K562 (cell line): ENCODE data around the gene PDZRN3. TPM values are rescaled to one million over a fixed set of nuclear protein-coding genes. Genes with fewer than 3 reads are reported as not detected.

Experiments used
- ATAC-seq: fragments of 200-7000 bp; cut with Tn5 transposase; 3 replicates; pipeline ENCODE4 v1.9.1; 2020; ENCODE audit warnings: moderate library complexity
- BruUV-seq: library from RNA; stranded (reverse); fragments of 400-500 nt; replicated peaks from 2 replicates; lab custom pipeline; 2021; lab: Mats Ljungman, UMichigan
- CTCF ChIA-PET: fragments of 300-600 bp; formaldehyde crosslinking; extraction: SDS; loops from one replicate; lab custom pipeline; 2021; ENCODE audit warnings: low intra/inter-chr PET ratio; lab: Yijun Ruan, JAX
- POLR2A ChIA-PET: fragments of 300-600, 350-650 bp; sonication (Branson Sonifier 250); formaldehyde crosslinking; extraction: SDS; loops from one replicate; lab custom pipeline; 2021; ENCODE audit warnings: antibody characterized with exemption, inconsistent platforms; lab: Yijun Ruan, JAX
- DNase-seq, 4 experiments: peaks; one replicate each; pipeline versions ENCODE4 v3.0.0 to v3.0.0-alpha.2; 2011 to 2018; ENCODE audit warnings: low spot score in 3 of 4, mixed read lengths in 3 of 4; ENCODE audit errors: extremely low read depth in 1 of 4
- FAIRE-seq: peaks from 2 replicates; lab custom pipeline; 2011; peaks lifted over from hg19 to GRCh38; lab: Jason Lieb, UNC
- H2AFZ ChIP-seq: 2 replicates; pipeline ENCODE4 v1.6.0; 2011; ENCODE audit warnings: low read depth, low read length, control low read depth, inconsistent platforms
- H3K27ac ChIP-seq: fragments of 200-600 bp; 3 replicates; pipeline ENCODE4 v1.8.0; 2011; ENCODE audit warnings: low read depth, mild to moderate bottlenecking, control low read depth, inconsistent platforms, low read length, moderate library complexity, mixed read lengths; ENCODE audit errors: extremely low read depth
- H3K27me3 ChIP-seq, 2 experiments: fragments of 300-600 bp in 1 of 2; 2 replicates in 1 of 2; 3 replicates in 1 of 2; pipeline versions ENCODE4 v1.6.0 to v1.8.0; 2011; ENCODE audit warnings: inconsistent platforms in 2 of 2, low read length in 2 of 2, mild to moderate bottlenecking in 1 of 2, mixed read lengths in 1 of 2, moderate library complexity in 1 of 2; ENCODE audit not compliant: control insufficient read depth in 2 of 2, insufficient read depth in 2 of 2
- H3K36me3 ChIP-seq: fragments of 300-600 bp; 3 replicates; pipeline ENCODE4 v1.8.0; 2011; ENCODE audit warnings: mild to moderate bottlenecking, low read length, inconsistent platforms; ENCODE audit not compliant: control insufficient read depth, insufficient read depth
- H3K4me1 ChIP-seq, 2 experiments: fragments of 200-600 bp in 1 of 2; replicated peaks in 1 of 2; 2 replicates in 1 of 2; 3 replicates in 1 of 2; pipeline versions ENCODE4 v1.5.1 to v1.8.0; 2011; ENCODE audit warnings: inconsistent platforms in 2 of 2, low read length in 2 of 2, mild to moderate bottlenecking in 1 of 2, mixed read lengths in 1 of 2, moderate library complexity in 1 of 2; ENCODE audit not compliant: control insufficient read depth in 2 of 2, insufficient read depth in 2 of 2
- H3K4me2 ChIP-seq: 2 replicates; pipeline ENCODE4 v1.6.1; 2011; ENCODE audit warnings: low read length, control low read depth, inconsistent platforms, mixed read lengths; ENCODE audit not compliant: insufficient read depth
- H3K4me3 ChIP-seq: fragments of 200-600 bp; sonication (generic), shearing (Covaris generic); 2 replicates; pipeline ENCODE4 v1.5.1; 2016; ENCODE audit warnings: control low read depth, inconsistent platforms
- H3K79me2 ChIP-seq: fragments of 200-600 bp; 3 replicates; pipeline ENCODE4 v1.8.0; 2011; ENCODE audit warnings: low read length, inconsistent platforms; ENCODE audit not compliant: control insufficient read depth, insufficient read depth
- H3K9ac ChIP-seq, 2 experiments: 2 replicates each; pipeline versions ENCODE4 v1.6.0 to v1.6.1; 2011; ENCODE audit warnings: low read depth in 2 of 2, low read length in 2 of 2, control low read depth in 1 of 2, inconsistent platforms in 1 of 2, mild to moderate bottlenecking in 1 of 2, mixed read lengths in 1 of 2; ENCODE audit not compliant: insufficient read depth in 1 of 2
- H3K9me1 ChIP-seq: one replicate; pipeline ENCODE4 v1.6.0; 2011; ENCODE audit warnings: inconsistent platforms, mild to moderate bottlenecking, low read length, moderate library complexity; ENCODE audit not compliant: control insufficient read depth, insufficient read depth
- H3K9me3 ChIP-seq: replicated peaks from 2 replicates; pipeline ENCODE4 v1.5.1; 2011; ENCODE audit warnings: low read depth, low read length, inconsistent platforms; ENCODE audit not compliant: control insufficient read depth, insufficient read depth
- H4K20me1 ChIP-seq: replicated peaks from 2 replicates; pipeline ENCODE4 v1.6.1; 2011; ENCODE audit warnings: low read length, inconsistent platforms, mixed read lengths; ENCODE audit not compliant: control insufficient read depth, insufficient read depth
- ADNP ChIP-seq: fragments of 200-800 bp; sonication (Bioruptor generic); IDR thresholded peaks from 2 replicates; pipeline ENCODE4 v1.6.1; 2016; ENCODE audit warnings: missing genetic modification characterization, missing compliant biosample characterization
- ATF7 ChIP-seq: fragments of 450-650 bp; IDR thresholded peaks from 2 replicates; pipeline ENCODE4 v1.7.1; 2014; ENCODE audit warnings: mild to moderate bottlenecking, moderate library complexity
- DPF2 ChIP-seq: fragments of 450-650 bp; IDR thresholded peaks from 2 replicates; pipeline ENCODE4 v1.6.1; 2016
- ETV6 ChIP-seq, 3 experiments: fragments of 150-350 bp in 1 of 3; sonication (generic) in 1 of 3; formaldehyde crosslinking in 1 of 3; IDR thresholded peaks; 2 replicates each; pipeline versions ENCODE4 v1.6.1 to v1.8.0; 2014 to 2022; ENCODE audit warnings: borderline replicate concordance in 2 of 3, low read depth in 2 of 3, antibody characterized with exemption in 1 of 3, low read length in 1 of 3, mild to moderate bottlenecking in 1 of 3, missing genetic modification reagents in 1 of 3
- GATAD2A ChIP-seq: fragments of 450-650 bp; IDR thresholded peaks from 2 replicates; pipeline ENCODE4 v1.6.1; 2017
- HDAC6 ChIP-seq: IDR thresholded peaks from 2 replicates; pipeline ENCODE4 v1.6.1; 2012; ENCODE audit warnings: low read depth, mild to moderate bottlenecking, control low read depth, inconsistent platforms, low read length, moderate library complexity
- HDGF ChIP-seq: fragments of 450-650 bp; IDR thresholded peaks from 2 replicates; pipeline ENCODE4 v1.6.1; 2016
- RAD21 ChIP-seq, 2 experiments: fragments of 250-450 bp in 1 of 2; fragments of 450-650 bp in 1 of 2; sonication (Bioruptor Pico) in 1 of 2; formaldehyde crosslinking in 1 of 2; IDR thresholded peaks in 1 of 2; conservative IDR thresholded peaks in 1 of 2; 2 replicates each; pipeline versions ENCODE4 v1.4.0 to v1.8.0; 2020 to 2022; ENCODE audit warnings: mild to moderate bottlenecking in 2 of 2, moderate library complexity in 1 of 2
- THRAP3 ChIP-seq: fragments of 450-650 bp; IDR thresholded peaks from 2 replicates; pipeline ENCODE4 v1.6.1; 2016; ENCODE audit warnings: mild to moderate bottlenecking, inconsistent platforms, borderline replicate concordance
- TRIM24 ChIP-seq, 2 experiments: fragments of 450-650 bp; IDR thresholded peaks; 2 replicates each; pipeline ENCODE4 v1.6.1; 2016
- ZBTB43 ChIP-seq: sonication (generic); formaldehyde crosslinking; IDR thresholded peaks from 2 replicates; pipeline ENCODE4 v1.8.0; 2023; ENCODE audit warnings: mild to moderate bottlenecking, missing genetic modification reagents
- ZNF57 ChIP-seq: fragments of 450-650 bp; formaldehyde crosslinking; IDR thresholded peaks from 2 replicates; pipeline ENCODE4 v1.4.0; 2020; ENCODE audit warnings: mild to moderate bottlenecking, moderate library complexity
- WGBS: fragments of 100-300 bp; shearing (Covaris generic); methylation state at CpG from one replicate; pipeline ENCODE4 v1.1.6; 2016; ENCODE audit warnings: low coverage, mixed read lengths; ENCODE audit not compliant: insufficient coverage; ENCODE audit errors: missing lambda C conversion rate; 5-methylcytosine and 5-hydroxymethylcytosine counted together
- in situ Hi-C: fragments of 300-500 bp; cut with MboI; formaldehyde crosslinking; loops from 4 replicates; pipeline ENCODE4 v1.15.0; 2018; ENCODE audit warnings: inconsistent platforms, mixed read lengths
- intact Hi-C: fragments of 100-400 bp; cut with micrococcal nuclease; formaldehyde crosslinking; loops from 2 replicates; pipeline ENCODE4 v1.14.2; 2022
- polyA plus RNA-seq, 8 experiments: library from polyadenylated mRNA; depleted of rRNA in 4 of 8; stranded (reverse) in 5 of 8; unstranded in 3 of 8; fragments of >200 nt; fragmentation: Nextera tagmentation in 2 of 8; fragmentation: Illumina TruSeq in 1 of 8; extraction: Ambion mirVana in 2 of 8; extraction: Trizol in 1 of 8; gene quantifications; 2 replicates each; pipeline versions ENCODE4 v1.2.1 to v1.2.3, GENCODE V29; 2011 to 2014; ENCODE audit warnings: inconsistent platforms in 1 of 8, missing spikeins in 1 of 8
- total RNA-seq, 7 experiments: library from RNA; depleted of rRNA in 6 of 7; stranded (reverse); fragments of >200 nt in 6 of 7; fragmentation: Illumina TruSeq in 2 of 7; extraction: Trizol in 2 of 7; gene quantifications; 2 replicates each; pipeline versions ENCODE4 v1.2.1 to v1.2.3, GENCODE V29; 2011 to 2021; ENCODE audit warnings: low replicate concordance in 1 of 7
- TF ChIP-seq, protein P1 (sequence below): sonication (generic); formaldehyde crosslinking; IDR thresholded peaks from 2 replicates; pipeline ENCODE4 v1.8.0; 2023; ENCODE audit warnings: missing genetic modification reagents, mild to moderate bottlenecking, borderline replicate concordance
- TF ChIP-seq, protein P2 (sequence below): sonication (generic); formaldehyde crosslinking; IDR thresholded peaks from 2 replicates; pipeline ENCODE4 v1.8.1; 2022; ENCODE audit warnings: missing genetic modification reagents

The PDZRN3 gene
- total and polyA plus RNA-seq, 9 of the 15 experiments (the other 6 are each of a cell fraction or from before 2014, with no cell fraction given): 0.16 TPM; not detected in 8

- Histone ChIP-seq H3K9me3 (no peaks in the 10 kb centered on the region), H3K4me1 (no peaks in the 10 kb centered on the region), H3K36me3 (no peaks in the 10 kb centered on the region), H4K20me1 (no peaks in the 10 kb centered on the region), H3K27ac (no peak overlapping the region), H3K4me2 (no peak overlapping the region), H3K79me2 (no peaks in the 10 kb centered on the region), H3K9me1 (no peaks in the 10 kb centered on the region), H3K27me3 (peaks cover 0 to 4% of the 10 kb centered on the region in 2 experiments; a peak in 1 of 5 replicates), H3K9ac (no peak overlapping the region), H3K4me3 (no peak overlapping the region), H2AFZ (no peak overlapping the region)
- FAIRE-seq (no peak), ATAC-seq (no peak), DNase-seq (no peak)
- ChIA-PET CTCF (no interaction called here), POLR2A (no interaction called here)
- intact Hi-C loops: no loop called here
- in situ Hi-C loops: no loop called here
- 0% methylated on average over 2 of the region's 3 CpGs for WGBS
- no TSS peak for BruUV-seq
- TF ChIP-seq HDAC6: no peak
- TF ChIP-seq ADNP: no peak
- TF ChIP-seq, protein P1, sequence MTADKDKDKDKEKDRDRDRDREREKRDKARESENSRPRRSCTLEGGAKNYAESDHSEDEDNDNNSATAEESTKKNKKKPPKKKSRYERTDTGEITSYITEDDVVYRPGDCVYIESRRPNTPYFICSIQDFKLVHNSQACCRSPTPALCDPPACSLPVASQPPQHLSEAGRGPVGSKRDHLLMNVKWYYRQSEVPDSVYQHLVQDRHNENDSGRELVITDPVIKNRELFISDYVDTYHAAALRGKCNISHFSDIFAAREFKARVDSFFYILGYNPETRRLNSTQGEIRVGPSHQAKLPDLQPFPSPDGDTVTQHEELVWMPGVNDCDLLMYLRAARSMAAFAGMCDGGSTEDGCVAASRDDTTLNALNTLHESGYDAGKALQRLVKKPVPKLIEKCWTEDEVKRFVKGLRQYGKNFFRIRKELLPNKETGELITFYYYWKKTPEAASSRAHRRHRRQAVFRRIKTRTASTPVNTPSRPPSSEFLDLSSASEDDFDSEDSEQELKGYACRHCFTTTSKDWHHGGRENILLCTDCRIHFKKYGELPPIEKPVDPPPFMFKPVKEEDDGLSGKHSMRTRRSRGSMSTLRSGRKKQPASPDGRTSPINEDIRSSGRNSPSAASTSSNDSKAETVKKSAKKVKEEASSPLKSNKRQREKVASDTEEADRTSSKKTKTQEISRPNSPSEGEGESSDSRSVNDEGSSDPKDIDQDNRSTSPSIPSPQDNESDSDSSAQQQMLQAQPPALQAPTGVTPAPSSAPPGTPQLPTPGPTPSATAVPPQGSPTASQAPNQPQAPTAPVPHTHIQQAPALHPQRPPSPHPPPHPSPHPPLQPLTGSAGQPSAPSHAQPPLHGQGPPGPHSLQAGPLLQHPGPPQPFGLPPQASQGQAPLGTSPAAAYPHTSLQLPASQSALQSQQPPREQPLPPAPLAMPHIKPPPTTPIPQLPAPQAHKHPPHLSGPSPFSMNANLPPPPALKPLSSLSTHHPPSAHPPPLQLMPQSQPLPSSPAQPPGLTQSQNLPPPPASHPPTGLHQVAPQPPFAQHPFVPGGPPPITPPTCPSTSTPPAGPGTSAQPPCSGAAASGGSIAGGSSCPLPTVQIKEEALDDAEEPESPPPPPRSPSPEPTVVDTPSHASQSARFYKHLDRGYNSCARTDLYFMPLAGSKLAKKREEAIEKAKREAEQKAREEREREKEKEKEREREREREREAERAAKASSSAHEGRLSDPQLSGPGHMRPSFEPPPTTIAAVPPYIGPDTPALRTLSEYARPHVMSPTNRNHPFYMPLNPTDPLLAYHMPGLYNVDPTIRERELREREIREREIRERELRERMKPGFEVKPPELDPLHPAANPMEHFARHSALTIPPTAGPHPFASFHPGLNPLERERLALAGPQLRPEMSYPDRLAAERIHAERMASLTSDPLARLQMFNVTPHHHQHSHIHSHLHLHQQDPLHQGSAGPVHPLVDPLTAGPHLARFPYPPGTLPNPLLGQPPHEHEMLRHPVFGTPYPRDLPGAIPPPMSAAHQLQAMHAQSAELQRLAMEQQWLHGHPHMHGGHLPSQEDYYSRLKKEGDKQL (CRISPR knock-in tag): no peak
- TF ChIP-seq ZBTB43 (CRISPR knock-in tag): no peak
- no peak for TF ChIP-seq ETV6 (IDR thresholded peaks at IDR 0.05; ENCODE audit: borderline replicate concordance in 1 of 2, low read depth in 2 of 2, low read length in 1 of 2)
- no peak for TF ChIP-seq ETV6 (CRISPR knock-in tag; IDR thresholded peaks at IDR 0.05; ENCODE audit: borderline replicate concordance)
- no peak for TF ChIP-seq THRAP3
- no peak for TF ChIP-seq TRIM24 (IDR thresholded peaks at IDR 0.05)
- no peak for TF ChIP-seq ATF7
- no peak for TF ChIP-seq ZNF57 (CRISPR knock-in tag)
- TF ChIP-seq DPF2: no peak
- TF ChIP-seq GATAD2A: no peak
- TF ChIP-seq, protein P2, sequence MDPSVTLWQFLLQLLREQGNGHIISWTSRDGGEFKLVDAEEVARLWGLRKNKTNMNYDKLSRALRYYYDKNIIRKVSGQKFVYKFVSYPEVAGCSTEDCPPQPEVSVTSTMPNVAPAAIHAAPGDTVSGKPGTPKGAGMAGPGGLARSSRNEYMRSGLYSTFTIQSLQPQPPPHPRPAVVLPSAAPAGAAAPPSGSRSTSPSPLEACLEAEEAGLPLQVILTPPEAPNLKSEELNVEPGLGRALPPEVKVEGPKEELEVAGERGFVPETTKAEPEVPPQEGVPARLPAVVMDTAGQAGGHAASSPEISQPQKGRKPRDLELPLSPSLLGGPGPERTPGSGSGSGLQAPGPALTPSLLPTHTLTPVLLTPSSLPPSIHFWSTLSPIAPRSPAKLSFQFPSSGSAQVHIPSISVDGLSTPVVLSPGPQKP (CRISPR knock-in tag): no peak
- no peak for TF ChIP-seq HDGF
- no peak for TF ChIP-seq RAD21 (CRISPR knock-in tag; conservative IDR thresholded peaks at IDR 0.05 in 1 of 2, IDR thresholded peaks at IDR 0.05 in 1 of 2)
Observed at GRCh38 chr3:73510784-73511183, 114.0 kb downstream of the PDZRN3 start.
